H1 (cell line): ENCODE measurements around the gene ZNF683.

Source experiments
- ATF3 ChIP-seq: IDR thresholded peaks from 2 replicates; pipeline ENCODE4 v1.6.1; 2011; ENCODE audit warnings: low read depth, mild to moderate bottlenecking, low read length; ENCODE audit not compliant: insufficient read depth
- CEBPB ChIP-seq: IDR thresholded peaks from 2 replicates; pipeline ENCODE4 v1.6.1; 2012; ENCODE audit warnings: low read depth, low read length
- CHD7 ChIP-seq: fragments of 300-600 bp; sonication (generic); IDR thresholded peaks from 2 replicates; pipeline ENCODE4 v1.7.1; 2012; ENCODE audit warnings: low read length, moderate library complexity, mild to moderate bottlenecking, inconsistent platforms; ENCODE audit not compliant: insufficient replicate concordance
- CTCF ChIP-seq, 3 experiments: IDR thresholded peaks; 1 replicate in 2 of 3; 2 replicates in 1 of 3; pipeline versions ENCODE4 v1.5.1 to v1.6.1; 2011; ENCODE audit warnings: low read length in 3 of 3, mild to moderate bottlenecking in 3 of 3, inconsistent platforms in 2 of 3, low read depth in 1 of 3, moderate library complexity in 1 of 3; ENCODE audit not compliant: insufficient read depth in 1 of 3; ENCODE audit errors: control extremely low read depth in 1 of 3
- EZH2 ChIP-seq: fragments of 200-600 bp; sonication (generic); IDR thresholded peaks from 2 replicates; pipeline ENCODE4 v1.7.1; 2012; ENCODE audit warnings: low read depth, mild to moderate bottlenecking, moderate library complexity, low read length, inconsistent platforms; ENCODE audit not compliant: severe bottlenecking
- JUN ChIP-seq: IDR thresholded peaks from 2 replicates; pipeline ENCODE4 v1.6.1; 2011; ENCODE audit warnings: low read depth, mild to moderate bottlenecking, improper control_type of control experiment, low read length
- SIN3A ChIP-seq, 2 experiments: IDR thresholded peaks in 1 of 2; conservative IDR thresholded peaks in 1 of 2; 2 replicates each; pipeline ENCODE4 v1.6.1; 2011 to 2012; ENCODE audit warnings: low read length in 2 of 2, improper control_type of control experiment in 1 of 2, low read depth in 1 of 2, mild to moderate bottlenecking in 1 of 2
- SIX5 ChIP-seq: IDR thresholded peaks from 2 replicates; pipeline ENCODE4 v1.6.1; 2011; ENCODE audit warnings: mild to moderate bottlenecking, low read depth, low read length
- SRF ChIP-seq: IDR thresholded peaks from 2 replicates; pipeline ENCODE4 v1.6.1; 2011; ENCODE audit warnings: mild to moderate bottlenecking, low read depth, low read length, moderate library complexity
- TAF1 ChIP-seq: IDR thresholded peaks from 2 replicates; pipeline ENCODE4 v1.6.1; 2011; ENCODE audit warnings: mild to moderate bottlenecking, low read depth, low read length
- USF2 ChIP-seq: IDR thresholded peaks from 2 replicates; pipeline ENCODE4 v1.6.1; 2011; ENCODE audit warnings: low read length, improper control_type of control experiment

GRCh38 chr1:26323382-26323781 lies 49.2 kb downstream of the ZNF683 start:
- TF ChIP-seq EZH2 = no peak
- no peak for TF ChIP-seq JUN
- no peak for TF ChIP-seq SIN3A (conservative IDR thresholded peaks at IDR 0.05 in 1 of 2, IDR thresholded peaks at IDR 0.05 in 1 of 2; ENCODE audit: low read depth in 1 of 2, low read length in 2 of 2)
- no peak for TF ChIP-seq CTCF (IDR thresholded peaks at IDR 0.05; ENCODE audit: control extremely low read depth in 1 of 3, insufficient read depth in 1 of 3, low read depth in 1 of 3, low read length in 3 of 3)
- TF ChIP-seq ATF3 = no peak
- TF ChIP-seq CHD7 = no peak
- TF ChIP-seq CEBPB = no peak
- no peak for TF ChIP-seq SRF
- no peak for TF ChIP-seq USF2
- no peak for TF ChIP-seq TAF1
- TF ChIP-seq SIX5 = no peak
